ENCODE data around the gene SFSWAP.

The SFSWAP gene

DNA sequence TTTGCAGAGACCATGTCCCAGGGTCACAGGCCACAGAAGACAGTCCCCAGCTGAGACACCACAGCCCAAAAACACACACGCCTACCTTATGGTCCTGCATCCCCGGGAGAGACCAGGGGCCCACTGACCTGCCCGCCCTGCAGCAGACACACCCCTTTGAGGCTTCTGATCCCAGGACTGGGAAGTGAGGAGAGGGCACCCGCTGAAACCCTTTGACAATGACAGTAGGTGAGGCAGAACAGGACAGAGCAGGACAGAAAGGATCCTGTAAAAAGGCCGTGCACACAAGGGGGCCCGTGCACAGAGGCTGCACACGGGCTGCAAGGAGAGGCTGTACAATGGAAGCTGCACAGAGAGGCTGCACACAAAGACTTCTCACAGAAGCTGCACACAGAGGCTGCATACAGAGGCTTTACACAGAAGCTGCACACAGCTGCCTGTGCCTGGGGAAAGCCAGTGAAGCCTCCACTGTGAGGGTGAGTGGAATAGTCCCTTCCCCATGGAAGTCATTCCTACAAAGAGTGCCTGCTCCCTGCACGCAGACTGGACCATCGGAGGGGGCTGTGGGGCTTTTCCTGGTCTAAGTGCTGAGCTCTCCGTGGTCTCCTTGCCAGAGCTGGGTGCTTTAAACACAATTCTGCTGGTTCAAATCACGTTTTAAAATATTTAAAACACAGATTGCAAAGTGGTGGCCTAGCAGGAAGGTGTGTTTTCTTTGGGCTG, 16.6 kb upstream of the SFSWAP start:
- H4K20me1 ChIP-seq (ENCODE audit: control insufficient read depth, insufficient read depth, low read depth, low read length) = no peaks in the 10 kb centered on the region
- peaks cover 2% of the 10 kb centered on the region; the same call in 1 of the 2 replicates for H3K9me3 ChIP-seq (ENCODE audit: control insufficient read depth, insufficient read depth, low read length)
- TF ChIP-seq EZH2phosphoT487 (IDR thresholded peaks at IDR 0.05; ENCODE audit: borderline replicate concordance, low read length) (no peak), CTCF (IDR thresholded peaks at IDR 0.05; ENCODE audit: low read depth, low read length, poor library complexity, severe bottlenecking) (no peak)
- H3K27ac ChIP-seq (ENCODE audit: low read depth, low read length) = no peak overlapping the region
- no peaks in the 10 kb centered on the region for H3K36me3 ChIP-seq (ENCODE audit: control insufficient read depth, low read length)
- H3K4me2 ChIP-seq (ENCODE audit: low read length) = no peak overlapping the region
- no peak overlapping the region for H3K4me3 ChIP-seq (ENCODE audit: low read length)
- H3K9me2 ChIP-seq (replicated peaks; ENCODE audit: control insufficient read depth, low read length) = no peaks in the 10 kb centered on the region
- H3K4me1 ChIP-seq (ENCODE audit: control insufficient read depth, low read length) = no peaks in the 10 kb centered on the region
- no peaks in the 10 kb centered on the region for H3F3A ChIP-seq (ENCODE audit: control insufficient read depth, insufficient read depth)
- peaks cover 2% of the 10 kb centered on the region for H3K27me3 ChIP-seq (ENCODE audit: control insufficient read depth, low read length)
- H3K79me2 ChIP-seq (ENCODE audit: control insufficient read depth, low read length) = no peaks in the 10 kb centered on the region

DNA sequence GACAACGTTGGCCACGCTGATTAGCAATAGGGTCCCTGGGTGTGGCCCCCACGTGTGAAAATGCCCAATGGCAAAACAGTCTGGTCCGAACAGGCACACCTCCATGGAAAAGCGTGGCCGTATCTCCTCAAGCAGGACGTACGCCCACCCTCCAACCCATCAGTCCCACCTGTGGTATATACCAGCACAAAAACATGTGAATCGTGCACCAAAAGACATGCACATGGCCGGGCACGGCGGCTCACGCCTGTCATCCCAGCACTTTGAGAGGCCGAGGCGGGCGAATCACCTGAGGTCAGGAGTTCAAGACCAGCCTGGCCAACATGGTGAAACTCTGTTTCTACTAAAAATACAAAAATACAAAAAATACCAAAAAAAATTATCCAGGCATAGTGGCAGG, 14.9 kb upstream of the SFSWAP start:
- no peaks in the 10 kb centered on the region for H3K36me3 ChIP-seq (ENCODE audit: control insufficient read depth, low read length)
- H3K4me1 ChIP-seq (ENCODE audit: control insufficient read depth, low read length) = no peaks in the 10 kb centered on the region
- H3K27ac ChIP-seq (ENCODE audit: low read depth, low read length) = no peak overlapping the region
- H3K4me2 ChIP-seq (ENCODE audit: low read length) = no peak overlapping the region
- TF ChIP-seq CTCF (IDR thresholded peaks at IDR 0.05; ENCODE audit: low read depth, low read length, poor library complexity, severe bottlenecking) (no peak), EZH2phosphoT487 (IDR thresholded peaks at IDR 0.05; ENCODE audit: borderline replicate concordance, low read length) (no peak)
- H4K20me1 ChIP-seq (ENCODE audit: control insufficient read depth, insufficient read depth, low read depth, low read length) = no peaks in the 10 kb centered on the region
- H3K4me3 ChIP-seq (ENCODE audit: low read length) = no peak overlapping the region
- no peaks in the 10 kb centered on the region for H3F3A ChIP-seq (ENCODE audit: control insufficient read depth, insufficient read depth)
- no peaks in the 10 kb centered on the region for H3K79me2 ChIP-seq (ENCODE audit: control insufficient read depth, low read length)
- H3K27me3 ChIP-seq (ENCODE audit: control insufficient read depth, low read length) = peaks cover 6% of the 10 kb centered on the region
- no peaks in the 10 kb centered on the region for H3K9me2 ChIP-seq (replicated peaks; ENCODE audit: control insufficient read depth, low read length)
- no peaks in the 10 kb centered on the region for H3K9me3 ChIP-seq (ENCODE audit: control insufficient read depth, insufficient read depth, low read length)

DNA sequence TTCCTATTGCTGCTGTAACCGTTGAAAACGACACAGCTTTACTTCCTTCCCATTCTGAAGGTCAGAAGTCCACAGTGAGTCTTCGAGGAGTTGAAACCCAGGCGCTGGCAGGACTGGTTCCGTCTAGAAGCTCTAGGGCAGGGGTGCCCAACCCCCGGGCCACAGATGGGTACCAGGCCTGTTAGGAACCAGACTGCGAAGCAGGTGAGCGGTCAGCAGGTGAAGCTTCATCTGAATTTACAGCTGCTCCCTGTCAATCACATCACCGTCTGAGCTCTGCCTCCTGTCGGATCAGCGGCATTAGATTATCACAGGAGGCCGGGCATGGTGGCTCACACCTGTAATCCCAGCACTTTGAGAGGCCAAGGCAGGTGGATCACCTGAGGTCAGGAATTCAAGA, 12.6 kb upstream of the SFSWAP start:
- Histone ChIP-seq H3K4me3 (ENCODE audit: low read length) (no peak overlapping the region), H3K36me3 (ENCODE audit: control insufficient read depth, low read length) (no peaks in the 10 kb centered on the region), H3K4me1 (ENCODE audit: control insufficient read depth, low read length) (no peaks in the 10 kb centered on the region), H4K20me1 (ENCODE audit: control insufficient read depth, insufficient read depth, low read depth, low read length) (no peaks in the 10 kb centered on the region), H3F3A (ENCODE audit: control insufficient read depth, insufficient read depth) (no peaks in the 10 kb centered on the region), H3K9me3 (ENCODE audit: control insufficient read depth, insufficient read depth, low read length) (no peaks in the 10 kb centered on the region), H3K4me2 (ENCODE audit: low read length) (no peak overlapping the region), H3K27ac (ENCODE audit: low read depth, low read length) (no peak overlapping the region), H3K9me2 (replicated peaks; ENCODE audit: control insufficient read depth, low read length) (no peaks in the 10 kb centered on the region), H3K27me3 (ENCODE audit: control insufficient read depth, low read length) (peaks cover 13% of the 10 kb centered on the region), H3K79me2 (ENCODE audit: control insufficient read depth, low read length) (no peaks in the 10 kb centered on the region)
- TF ChIP-seq EZH2phosphoT487 (IDR thresholded peaks at IDR 0.05; ENCODE audit: borderline replicate concordance, low read length) (no peak), CTCF (IDR thresholded peaks at IDR 0.05; ENCODE audit: low read depth, low read length, poor library complexity, severe bottlenecking) (no peak)
